NCI-H510A (cell line): Measurements from ENCODE around the gene SLC6A19.
"Not testable (repeated sequence)": the region's sequence is repeated elsewhere in the genome, so short reads cannot be mapped to it uniquely, and the experiment has no call there.

Experiments
- DNase-seq: peaks from one replicate; lab custom pipeline; 2025; lab: John Stamatoyannopoulos, UW

SLC6A19 gene

DNA sequence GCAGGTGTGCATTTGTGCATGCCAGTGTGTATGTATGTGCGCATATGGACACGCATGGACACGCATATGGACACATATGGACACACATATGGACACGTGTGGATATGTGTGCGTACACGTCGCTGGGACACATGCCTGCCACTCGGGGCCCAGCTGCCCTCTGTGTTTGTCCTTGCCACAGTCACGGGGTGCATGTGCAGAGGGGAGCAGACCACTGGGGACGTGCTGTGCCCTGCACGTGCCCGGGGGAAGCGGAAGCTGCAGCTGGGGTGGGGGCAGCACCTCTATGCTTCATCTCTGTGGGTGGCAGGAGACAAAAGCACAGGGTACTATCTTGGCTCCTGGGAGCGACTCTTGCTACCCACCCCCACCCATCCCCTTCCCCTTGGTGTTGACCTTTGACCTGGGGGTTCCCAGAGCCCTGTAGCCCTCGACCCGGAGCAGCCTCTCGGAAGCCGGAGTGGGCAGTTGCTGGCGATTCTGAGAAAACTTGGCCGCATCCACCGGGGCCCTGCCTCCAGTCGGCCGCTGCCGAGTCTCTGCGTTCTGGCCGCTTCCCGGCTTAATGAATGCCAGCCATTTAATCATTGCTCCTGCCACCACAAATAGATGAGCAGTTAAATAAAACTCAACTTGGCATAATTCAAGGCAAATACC is 21.4 kb downstream of the SLC6A19 start:
- no peak for DNase-seq

DNA sequence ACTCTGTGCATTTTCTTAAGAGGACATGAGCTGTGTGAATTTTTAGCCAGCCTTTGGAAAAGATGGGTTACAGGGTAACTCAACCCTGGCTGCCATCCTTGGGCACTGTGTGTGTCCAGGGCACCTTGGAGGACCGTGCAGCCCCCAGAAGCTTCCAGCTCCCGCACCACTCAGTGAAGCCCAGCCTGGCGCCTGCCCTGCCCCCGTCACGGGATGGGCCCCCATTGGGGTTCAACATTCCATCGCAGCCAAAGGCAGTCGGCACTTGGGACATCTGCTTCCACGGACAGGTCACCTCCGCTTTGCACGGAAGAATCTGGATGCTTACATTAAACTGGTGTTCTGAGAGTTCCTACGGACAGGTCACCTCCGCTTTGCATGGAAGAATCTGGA is 21.9 kb downstream of the SLC6A19 start:
- DNase-seq, result no peak

DNA sequence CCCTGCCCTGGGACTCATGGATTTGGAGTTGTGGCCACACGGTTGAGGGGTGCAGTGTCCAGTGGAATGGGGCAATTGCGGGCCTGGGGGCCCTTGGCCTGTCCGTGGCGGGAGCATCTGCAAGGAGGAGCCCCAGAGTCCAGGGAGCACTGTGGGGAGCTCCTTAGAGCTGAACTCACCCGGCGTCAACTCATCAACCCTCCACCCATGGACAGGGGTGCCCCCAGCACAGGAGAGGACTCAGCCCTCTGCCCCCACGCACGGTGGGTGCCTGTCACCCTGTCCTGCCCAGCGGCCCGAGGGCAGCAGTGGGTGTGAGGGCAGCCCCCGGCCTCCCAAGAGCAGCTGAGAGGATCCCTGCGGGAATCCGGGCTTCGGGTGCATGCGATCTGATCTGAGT is 23.2 kb downstream of the SLC6A19 start:
- DNase-seq, result no peak

DNA sequence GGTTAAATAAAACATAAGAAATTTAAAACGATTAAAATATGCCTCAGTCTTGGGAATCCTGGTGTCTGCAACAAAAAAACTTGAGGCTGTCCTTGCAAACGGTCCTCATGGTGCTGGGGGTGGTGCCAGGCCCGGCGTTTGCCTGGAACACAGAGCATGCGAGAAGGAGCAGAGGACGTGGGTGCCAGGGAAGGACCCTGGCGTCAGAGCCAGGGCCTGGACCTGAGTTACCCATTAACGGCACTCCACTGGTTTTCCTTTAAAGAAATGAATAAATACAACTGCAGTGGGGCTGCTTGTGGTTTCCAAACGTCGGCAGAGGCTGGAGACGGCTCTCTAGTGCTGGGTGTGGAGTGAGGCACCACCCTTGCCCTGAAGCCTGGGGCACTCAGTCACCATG is 23.7 kb downstream of the SLC6A19 start, which contains the start of gene SLC6A18:
TSS of gene SLC6A18 (plus strand) at position 301 of the 400 bp plus-strand sequence. CDS start at position 398, 97 bp downstream.
- no peak for DNase-seq

DNA sequence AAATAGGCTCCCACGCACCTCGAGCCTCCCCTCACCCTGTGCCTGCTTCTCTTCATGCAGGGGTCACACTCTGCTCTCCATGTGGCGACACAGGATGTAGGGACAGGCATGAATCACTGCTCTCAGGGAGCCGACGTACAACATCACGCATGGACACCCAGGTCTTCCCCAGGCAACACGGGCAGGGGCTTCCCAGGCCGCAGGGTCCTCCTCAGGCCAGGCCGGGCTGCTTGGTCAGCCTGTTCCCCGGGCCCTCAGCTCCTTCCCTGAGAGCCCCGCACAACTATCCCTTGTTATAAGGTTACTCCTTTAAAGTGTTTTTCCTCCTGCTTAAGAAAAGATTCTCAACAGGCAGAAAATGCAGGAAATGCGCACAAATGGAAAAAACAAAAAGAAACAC is 24.8 kb downstream of the SLC6A19 start:
- no peak for DNase-seq

DNA sequence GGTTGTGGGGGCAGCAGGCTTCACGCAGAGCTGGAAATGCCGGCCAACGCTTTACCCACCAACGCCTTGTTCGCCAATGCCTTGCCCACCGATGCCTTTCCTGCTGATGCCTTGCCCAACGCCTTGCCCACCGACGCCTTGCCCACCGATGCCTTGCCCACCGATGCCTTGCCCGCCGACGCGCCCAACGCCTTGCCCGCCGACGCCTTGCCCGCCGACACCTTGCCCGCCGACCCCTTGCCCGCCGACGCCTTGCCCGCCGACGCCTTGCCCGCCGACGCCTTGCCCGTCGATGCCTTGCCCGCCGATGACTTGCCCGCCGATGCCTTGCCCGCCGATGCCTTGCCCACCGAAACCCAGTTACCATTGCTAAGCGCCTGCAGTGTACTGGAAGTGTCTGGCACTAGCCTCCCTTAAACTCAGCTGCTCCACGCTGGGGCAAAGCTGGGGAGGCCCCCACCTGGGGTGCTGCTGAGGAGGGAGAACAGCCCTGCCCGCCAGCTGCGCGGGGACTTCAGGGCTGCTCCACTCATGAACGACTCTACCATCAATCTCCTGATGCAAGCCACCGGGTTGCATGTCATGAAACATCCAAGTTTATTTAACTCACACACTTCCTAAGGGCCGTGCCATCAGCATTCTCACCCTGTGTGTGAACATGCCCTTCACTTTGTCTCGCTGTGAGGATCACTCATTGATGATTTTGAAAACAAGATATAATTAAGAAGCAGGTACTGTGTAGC is 25.6 kb downstream of the SLC6A19 start:
- no peak for DNase-seq

DNA sequence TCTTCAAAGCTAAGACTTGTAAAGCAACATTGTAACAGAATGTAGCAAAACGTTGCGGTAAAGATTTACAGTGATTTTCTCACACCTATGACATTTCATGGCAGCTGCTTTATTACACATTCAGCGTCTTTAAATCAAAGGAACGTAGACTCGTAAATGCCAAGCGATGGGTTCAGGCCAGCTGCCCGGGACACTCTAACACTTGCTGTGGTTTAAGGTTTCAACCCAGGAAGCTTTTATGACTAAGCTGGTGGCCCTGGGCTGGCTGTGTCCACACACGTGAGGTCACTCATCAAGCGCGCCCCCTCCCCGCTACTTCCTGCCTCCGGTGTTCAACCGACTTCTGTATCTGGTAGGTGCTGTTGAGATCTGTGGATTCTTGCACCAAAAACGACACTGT is 26.3 kb downstream of the SLC6A19 start:
- DNase-seq, result peak; percentile 98

DNA sequence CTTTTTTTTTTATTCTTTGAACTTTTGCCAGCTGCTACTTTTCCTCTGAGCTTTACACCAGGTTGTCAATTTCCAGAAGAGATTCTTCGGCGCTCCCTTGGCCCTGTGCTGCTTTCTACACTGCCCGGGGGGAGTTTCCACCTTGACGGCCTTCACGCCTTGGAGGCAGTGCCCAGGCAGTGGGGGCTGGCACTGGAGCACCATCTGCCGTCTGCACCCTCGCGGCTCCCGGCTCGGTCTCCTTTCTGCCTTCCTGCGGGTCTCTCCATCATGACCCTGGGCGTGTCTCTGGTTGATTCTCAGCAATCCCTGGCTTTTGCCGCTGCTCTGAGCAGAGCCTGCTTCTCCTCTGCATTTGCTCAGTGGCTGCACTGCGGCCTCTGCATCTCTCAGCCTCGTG is 26.7 kb downstream of the SLC6A19 start:
- peak; percentile 60 for DNase-seq

DNA sequence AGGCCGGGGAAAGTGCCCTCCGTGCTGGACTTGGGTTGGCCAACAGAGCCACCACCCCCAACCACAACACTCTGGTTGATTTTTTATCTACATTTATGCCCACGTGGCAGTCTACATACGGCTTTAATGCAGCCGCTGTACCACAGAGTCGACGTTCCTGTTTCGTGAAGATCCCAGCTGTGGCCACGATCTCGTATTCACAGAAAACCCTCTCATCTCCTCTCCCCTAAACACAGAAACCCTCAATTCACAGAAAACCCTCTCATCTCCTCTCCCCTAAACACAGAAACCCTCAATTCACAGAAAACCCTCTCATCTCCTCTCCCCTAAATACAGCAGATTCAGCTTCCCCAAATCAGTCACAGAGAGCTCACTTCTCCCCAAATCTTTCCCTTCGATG is 27.6 kb downstream of the SLC6A19 start:
- DNase-seq, result not testable (repeated sequence)

DNA sequence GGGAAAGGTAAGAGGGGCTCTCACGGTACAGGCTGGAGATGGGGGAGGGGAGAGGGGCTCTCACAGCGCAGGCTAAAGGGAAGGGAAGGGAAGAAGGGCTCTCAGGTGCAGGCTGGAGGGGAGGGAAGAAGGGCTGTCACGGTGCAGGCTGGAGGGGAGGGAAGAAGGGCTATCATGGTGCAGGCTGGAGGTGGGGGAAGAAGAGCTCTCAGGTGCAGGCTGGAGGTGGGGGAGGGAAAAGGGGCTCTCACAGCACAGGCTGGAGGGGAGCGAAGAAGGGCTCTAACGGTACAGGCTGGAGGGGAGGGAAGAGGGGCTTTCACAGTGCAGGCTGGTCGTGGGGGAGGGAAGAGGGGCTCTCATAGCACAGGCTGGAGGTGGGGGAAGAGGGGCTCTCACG is 28.4 kb downstream of the SLC6A19 start:
- no peak for DNase-seq

DNA sequence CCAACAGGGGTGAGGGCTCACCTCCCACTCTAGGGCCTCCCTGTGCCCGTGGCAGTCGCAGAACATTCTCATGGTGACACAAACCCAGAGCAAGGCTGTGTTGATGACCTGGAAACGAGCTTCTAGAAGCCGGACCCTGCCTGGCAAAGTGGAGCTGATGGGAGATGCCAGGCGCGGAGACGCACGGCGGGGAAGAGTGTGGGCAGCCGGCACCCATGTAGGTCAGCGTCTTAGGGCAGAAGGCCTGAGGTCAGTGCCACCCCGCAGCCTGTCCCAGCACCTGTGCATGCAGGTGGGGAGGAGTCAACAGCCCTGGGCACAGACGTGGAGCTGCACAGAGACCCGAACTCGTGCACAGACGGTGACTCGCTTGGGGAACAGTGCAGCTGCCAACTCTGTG is 29.2 kb downstream of the SLC6A19 start:
- DNase-seq, result no peak

DNA sequence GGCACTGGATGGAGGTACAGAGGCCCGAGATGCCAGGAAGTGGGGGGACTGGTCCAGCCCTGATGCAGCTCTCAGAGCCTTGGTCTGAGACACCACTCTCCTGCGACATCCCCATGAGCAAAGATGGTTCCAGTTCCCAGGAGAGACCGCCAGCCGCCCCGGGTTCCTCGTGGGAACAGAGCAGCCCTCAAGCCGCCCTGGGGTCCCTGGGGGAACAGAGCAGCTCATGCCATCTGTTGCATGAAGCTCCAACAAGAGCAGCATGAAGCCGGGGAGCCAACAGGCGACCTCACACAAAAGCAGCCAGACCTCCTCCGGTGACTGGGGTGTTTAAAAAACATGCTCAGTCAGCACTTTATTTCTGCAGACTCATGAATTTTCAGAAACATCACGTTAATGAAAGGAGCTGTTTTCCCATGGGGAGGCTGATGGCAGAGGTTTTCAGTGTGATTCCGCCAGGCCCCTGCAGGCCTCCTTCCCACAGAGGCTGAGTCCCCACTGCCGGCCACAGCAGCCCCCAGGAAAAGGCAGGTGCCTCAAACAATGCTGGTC is 30.0 kb downstream of the SLC6A19 start:
- DNase-seq, result no peak

DNA sequence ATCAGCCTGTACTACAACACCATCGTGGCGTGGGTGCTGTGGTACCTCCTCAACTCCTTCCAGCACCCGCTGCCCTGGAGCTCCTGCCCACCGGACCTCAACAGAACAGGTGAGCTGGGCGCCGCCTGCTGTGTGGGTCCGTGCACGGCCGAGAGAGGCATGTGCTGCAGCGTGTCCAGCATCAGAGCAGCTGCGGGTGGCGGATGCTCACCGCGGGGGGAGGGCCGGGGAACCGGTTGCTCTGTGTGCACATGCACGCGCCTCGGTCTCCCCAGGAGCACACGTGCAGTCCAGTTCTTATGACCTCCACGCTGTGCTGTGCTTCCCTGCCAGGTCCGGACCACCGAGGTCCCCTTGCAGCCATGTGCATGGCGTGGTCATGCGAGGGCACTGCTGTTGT is 31.4 kb downstream of the SLC6A19 start:
- no peak for DNase-seq

DNA sequence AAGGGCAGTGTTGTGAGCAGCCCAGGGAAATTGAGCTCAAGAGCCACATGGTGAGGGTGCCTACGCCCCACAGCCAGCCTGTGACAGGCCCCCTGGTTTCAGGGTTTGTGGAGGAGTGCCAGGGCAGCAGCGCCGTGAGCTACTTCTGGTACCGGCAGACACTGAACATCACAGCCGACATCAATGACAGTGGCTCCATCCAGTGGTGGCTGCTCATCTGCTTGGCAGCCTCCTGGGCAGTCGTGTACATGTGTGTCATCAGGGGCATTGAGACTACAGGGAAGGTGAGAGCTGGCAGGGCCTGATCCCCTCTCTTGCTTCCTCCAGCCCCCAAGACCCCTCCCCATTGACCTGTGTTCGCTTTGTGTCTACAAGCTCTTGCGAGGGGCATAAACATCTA is 34.0 kb downstream of the SLC6A19 start:
- no peak for DNase-seq

DNA sequence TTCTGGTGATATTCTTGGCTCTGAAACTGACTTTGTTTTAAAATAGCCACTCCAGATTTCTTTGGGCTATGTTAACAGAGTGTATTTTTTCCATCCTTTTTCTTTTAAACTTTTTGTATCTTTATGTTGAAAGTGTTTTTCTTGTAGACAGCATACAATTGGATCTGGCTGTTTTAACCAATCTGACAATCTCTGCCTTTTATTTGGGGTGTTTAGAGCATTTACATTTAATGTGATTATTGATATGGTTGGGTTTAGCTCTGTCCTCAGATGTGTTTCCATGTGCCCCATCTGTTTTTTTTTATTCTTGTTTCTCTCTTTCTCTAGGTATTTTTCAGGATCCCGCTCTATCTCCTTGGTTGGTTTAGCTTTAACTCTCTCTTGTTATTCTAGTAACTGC is 34.4 kb downstream of the SLC6A19 start:
- DNase-seq, result no peak

DNA sequence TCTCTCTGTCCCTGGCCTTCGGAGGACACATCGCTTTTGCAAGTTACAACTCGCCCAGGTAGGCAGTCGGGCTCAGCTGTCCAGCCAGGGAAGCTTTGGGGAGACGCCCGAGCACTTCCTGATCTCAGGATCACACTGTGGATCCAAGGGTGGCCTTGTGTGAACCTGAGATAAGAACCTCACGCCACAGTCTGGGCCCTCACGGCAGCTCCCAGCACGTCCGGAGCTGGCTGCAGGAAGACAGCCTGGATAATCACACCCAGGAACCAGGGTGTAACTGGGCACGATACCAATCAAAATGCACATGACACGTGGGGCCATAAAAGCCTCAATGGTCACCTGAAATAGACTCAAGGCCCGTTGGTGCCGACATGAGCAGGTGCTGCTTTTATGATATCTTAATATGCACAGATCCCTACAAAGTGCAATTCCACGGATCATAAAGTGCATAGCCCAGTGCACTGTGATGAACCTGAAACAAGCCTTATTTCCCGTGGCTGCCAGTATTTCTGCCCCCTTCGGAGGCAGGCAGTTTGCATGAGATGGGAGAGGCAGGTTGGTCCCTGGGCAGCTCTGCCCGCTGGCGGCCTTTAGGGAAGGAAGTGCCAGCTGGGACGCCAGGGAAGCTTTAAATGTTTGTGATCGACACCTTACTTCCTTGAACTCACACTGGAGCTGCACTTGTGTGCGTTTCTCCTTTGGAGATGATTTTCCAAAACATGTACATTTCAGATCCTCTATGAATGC is 38.3 kb downstream of the SLC6A19 start:
- DNase-seq, result no peak

DNA sequence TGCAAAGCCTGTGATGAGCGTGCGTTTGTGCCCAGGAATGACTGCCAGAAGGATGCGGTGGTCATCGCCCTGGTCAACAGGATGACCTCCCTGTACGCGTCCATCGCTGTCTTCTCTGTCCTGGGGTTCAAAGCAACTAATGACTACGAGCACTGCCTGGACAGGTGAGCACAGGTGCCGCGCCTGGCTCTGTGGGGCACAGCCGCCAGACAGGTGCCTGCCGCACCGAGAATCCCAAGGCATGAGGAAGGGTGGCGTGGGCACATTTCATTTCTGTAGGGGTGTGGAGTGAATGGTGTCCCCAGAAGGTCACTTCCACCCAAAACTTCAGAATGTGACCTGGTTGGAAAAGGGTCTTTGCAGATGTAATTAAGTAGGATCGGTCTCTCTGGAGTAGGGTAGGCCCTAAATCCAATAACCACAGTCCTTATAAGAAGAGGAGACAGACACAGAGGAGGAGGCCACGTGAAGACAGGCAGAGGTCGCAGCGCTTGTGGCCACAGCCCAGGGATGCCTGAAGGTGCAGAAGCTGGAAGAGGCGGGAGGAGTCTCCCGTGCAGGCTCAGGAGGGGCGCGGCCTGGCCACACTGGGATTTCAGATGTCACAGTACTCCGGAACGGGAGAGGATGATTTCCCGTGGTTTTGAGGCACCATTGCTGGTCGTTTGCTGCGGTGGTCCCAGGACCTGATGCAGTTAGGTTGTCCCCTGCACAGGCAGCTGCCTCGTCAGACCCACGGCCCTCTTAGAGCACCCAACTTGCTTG is 39.3 kb downstream of the SLC6A19 start:
- DNase-seq, result no peak

DNA sequence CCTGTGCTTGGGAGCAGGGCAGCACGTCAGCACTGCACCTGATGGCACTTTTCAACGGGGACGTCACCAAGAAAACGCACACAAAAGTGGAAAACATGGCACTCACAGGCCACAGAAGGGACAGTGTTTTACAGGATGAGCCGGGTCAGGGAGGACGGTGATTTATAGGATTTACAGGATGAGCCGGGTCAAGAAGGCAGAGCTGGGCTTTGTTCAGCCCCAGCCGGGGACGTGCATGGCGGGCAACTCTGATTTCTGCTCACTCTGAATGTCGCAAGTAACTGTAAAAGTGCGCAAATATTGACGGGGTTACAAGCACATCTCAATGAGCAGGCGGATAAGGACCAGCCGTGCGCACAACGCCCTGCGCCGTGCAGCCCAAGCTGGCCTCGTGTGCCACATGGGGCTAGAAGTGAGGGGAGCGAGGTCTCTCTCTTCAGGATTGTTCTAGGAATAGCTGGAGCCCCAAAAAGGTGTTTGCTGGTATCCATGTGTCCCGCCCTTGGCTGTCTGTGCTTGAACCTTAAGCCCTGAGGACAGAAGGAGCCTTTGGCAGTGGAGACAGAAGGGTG is 40.2 kb downstream of the SLC6A19 start:
- no peak for DNase-seq

DNA sequence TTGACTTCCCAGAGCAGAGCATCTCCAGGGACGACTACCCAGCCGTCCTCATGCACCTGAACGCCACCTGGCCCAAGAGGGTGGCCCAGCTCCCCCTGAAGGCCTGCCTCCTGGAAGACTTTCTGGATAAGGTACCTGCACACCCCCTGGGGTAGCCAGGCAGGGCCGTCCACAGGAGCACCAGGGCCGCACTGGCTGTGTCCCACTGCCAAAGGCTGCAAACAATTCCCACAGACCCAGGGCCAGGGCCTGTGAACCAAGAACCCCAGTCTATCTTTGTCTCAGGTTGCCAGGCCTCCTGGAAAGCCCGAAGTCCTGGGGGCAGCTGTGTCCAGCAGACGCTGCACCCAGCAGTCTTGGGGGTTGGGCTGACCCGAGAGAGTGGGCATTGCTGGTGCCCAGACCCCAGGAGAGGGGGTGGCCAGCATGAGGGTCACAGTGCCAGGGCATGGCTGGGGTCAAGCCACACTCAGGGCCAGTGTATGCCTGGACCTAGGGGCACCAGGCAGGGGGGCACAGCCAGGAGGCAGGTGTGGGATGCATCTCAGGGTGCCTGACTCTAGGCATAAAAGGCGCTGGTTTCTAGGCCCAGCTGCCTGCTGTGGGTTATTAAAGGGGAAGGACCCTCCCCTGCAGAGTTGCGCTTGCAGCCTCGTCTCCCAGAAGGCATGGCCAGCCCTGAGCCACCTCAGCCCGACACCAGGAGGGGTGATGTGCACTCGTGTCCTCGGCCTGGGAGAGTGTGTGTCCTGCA is 41.5 kb downstream of the SLC6A19 start:
- DNase-seq, result no peak

DNA sequence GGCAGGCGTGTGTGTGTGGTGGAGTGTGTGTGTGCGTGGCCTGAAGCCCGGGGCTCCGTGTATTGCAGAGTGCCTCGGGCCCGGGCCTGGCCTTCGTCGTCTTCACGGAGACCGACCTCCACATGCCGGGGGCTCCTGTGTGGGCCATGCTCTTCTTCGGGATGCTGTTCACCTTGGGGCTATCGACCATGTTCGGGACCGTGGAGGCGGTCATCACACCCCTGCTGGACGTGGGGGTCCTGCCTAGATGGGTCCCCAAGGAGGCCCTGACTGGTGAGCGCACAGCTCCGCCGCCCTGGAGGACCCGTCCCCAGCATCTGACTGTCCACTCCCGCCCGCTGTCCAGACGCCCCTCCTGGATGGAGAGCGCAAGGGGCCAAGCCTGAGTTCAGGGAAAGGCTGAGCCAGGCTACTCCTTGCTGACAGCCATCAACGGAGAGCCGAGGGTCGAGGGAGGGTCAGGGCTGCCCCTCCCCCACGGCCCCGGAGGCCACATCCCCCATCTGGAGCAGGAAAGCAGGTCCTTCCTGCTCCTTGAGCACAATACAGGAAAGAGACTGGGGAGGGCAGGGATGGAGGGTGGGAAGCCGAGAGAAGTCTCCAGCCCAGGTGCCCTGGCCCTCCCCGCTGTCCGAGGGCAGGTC is 42.2 kb downstream of the SLC6A19 start:
- no peak for DNase-seq
